GM12874 (cell line): ENCODE measurements around the gene KCP.

Experiments used
- TF ChIP-seq, protein P1 (sequence below): IDR thresholded peaks from 2 replicates; pipeline ENCODE4 v1.5.1; 2011; ENCODE audit warnings: low read depth, mild to moderate bottlenecking, control low read depth, low read length, moderate library complexity; ENCODE audit not compliant: insufficient read depth

KCP gene

DNA sequence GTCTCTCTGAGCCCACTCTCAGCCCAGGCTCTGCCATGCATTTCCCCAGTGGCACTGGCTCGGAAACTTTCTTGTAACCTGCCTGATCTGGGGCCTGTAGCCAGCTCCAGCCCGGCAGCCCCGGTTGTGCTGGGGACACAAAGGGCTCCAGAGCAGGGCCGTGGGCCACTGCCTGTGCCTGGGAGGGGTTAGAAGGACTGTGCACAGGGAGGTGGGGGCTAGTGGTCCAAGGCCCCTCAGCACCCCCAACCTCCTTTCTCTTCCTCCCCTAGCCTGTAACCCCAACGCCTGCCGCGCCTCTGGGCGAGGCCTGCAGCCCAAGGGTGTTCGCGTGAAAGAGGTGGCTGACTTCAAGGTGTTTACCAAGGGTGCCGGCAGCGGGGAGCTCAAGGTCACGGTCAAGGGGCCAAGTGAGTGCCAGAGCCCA, 70.7 kb downstream of the KCP start:
- TF ChIP-seq, protein P1, sequence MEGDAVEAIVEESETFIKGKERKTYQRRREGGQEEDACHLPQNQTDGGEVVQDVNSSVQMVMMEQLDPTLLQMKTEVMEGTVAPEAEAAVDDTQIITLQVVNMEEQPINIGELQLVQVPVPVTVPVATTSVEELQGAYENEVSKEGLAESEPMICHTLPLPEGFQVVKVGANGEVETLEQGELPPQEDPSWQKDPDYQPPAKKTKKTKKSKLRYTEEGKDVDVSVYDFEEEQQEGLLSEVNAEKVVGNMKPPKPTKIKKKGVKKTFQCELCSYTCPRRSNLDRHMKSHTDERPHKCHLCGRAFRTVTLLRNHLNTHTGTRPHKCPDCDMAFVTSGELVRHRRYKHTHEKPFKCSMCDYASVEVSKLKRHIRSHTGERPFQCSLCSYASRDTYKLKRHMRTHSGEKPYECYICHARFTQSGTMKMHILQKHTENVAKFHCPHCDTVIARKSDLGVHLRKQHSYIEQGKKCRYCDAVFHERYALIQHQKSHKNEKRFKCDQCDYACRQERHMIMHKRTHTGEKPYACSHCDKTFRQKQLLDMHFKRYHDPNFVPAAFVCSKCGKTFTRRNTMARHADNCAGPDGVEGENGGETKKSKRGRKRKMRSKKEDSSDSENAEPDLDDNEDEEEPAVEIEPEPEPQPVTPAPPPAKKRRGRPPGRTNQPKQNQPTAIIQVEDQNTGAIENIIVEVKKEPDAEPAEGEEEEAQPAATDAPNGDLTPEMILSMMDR: no peak

- TF ChIP-seq, protein P1: no peak
Measured at GRCh38 chr7:128838981-128839731, 71.4 kb downstream of the KCP start.

- TF ChIP-seq, protein P1: no peak
Measured at GRCh38 chr7:128838109-128838779, 72.3 kb downstream of the KCP start.

GRCh38 chr7:128837521-128837921, 73.0 kb downstream of the KCP start:
- TF ChIP-seq, protein P1: no peak

DNA sequence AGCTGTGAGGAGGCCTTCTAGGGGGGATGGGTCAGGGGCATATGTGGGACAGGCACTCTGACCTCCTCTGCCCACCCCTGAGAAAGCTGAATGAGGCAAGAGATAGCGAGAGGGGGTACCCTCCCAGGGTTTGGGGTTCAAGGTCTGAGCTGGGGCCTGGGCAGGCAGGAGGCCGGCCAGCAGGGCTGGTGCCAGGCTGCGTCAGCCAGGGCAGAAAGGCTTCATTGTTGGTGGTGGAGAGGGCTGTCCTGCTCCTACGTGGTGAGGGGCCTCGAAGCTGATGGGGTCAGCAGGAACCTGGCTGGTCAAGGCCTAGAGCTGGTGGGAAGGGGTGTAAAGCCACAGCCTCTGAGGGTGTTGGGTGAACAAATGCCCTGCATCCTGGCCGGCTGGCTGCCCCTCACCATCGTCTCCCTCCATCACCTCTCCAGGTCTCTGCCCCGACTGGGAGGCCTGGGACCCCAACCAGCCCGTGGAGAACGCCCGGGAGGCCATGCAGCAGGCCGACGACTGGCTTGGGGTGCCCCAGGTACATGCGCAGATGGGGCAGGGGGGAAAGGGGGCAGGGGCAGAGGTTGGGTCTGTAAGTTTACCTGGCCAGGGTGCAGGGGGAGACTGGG, 73.7 kb downstream of the KCP start:
- TF ChIP-seq, protein P1: no peak

GRCh38 chr7:128835790-128836641, 74.5 kb downstream of the KCP start:
- TF ChIP-seq, protein P1: no peak
